ENCODE measurements around the gene ATIC.

Gene ATIC

GRCh38 chr2:215371915-215372897, 60.3 kb downstream of the ATIC start:
- no peak overlapping the region for H3K4me3 ChIP-seq (ENCODE audit: low read depth, low read length)
- no peaks in the 10 kb centered on the region for H3K4me1 ChIP-seq
- H3K9ac ChIP-seq: no peak overlapping the region
- H3K27me3 ChIP-seq (ENCODE audit: control insufficient read depth, insufficient read depth, low read length): no peaks in the 10 kb centered on the region
- TF ChIP-seq CTCF (IDR thresholded peaks at IDR 0.05): no peak
- no peak overlapping the region for H3K27ac ChIP-seq
- H2AFZ ChIP-seq: no peak overlapping the region
- no peaks in the 10 kb centered on the region for H3K36me3 ChIP-seq (ENCODE audit: control insufficient read depth, insufficient read depth, low read length)
- H3K9me3 ChIP-seq (ENCODE audit: control insufficient read depth, low read length): no peaks in the 10 kb centered on the region
- H3K79me2 ChIP-seq: no peaks in the 10 kb centered on the region
- no peak overlapping the region for H3K4me2 ChIP-seq (ENCODE audit: low read length)

- no peaks in the 10 kb centered on the region for H3K79me2 ChIP-seq
- no peak for TF ChIP-seq CTCF (IDR thresholded peaks at IDR 0.05)
- no peak overlapping the region for H3K4me3 ChIP-seq (ENCODE audit: low read depth, low read length)
- H2AFZ ChIP-seq: no peak overlapping the region
- no peak overlapping the region for H3K27ac ChIP-seq
- H3K4me2 ChIP-seq (ENCODE audit: low read length): no peak overlapping the region
- no peak overlapping the region for H3K9ac ChIP-seq
- H3K9me3 ChIP-seq (ENCODE audit: control insufficient read depth, low read length): no peaks in the 10 kb centered on the region
- H3K36me3 ChIP-seq (ENCODE audit: control insufficient read depth, insufficient read depth, low read length): no peaks in the 10 kb centered on the region
- no peaks in the 10 kb centered on the region for H3K27me3 ChIP-seq (ENCODE audit: control insufficient read depth, insufficient read depth, low read length)
- no peaks in the 10 kb centered on the region for H3K4me1 ChIP-seq
These were observed 61.2 kb downstream of the ATIC start for GRCh38 chr2:215372968-215373649.

GRCh38 chr2:215374002-215374401, 62.1 kb downstream of the ATIC start:
- Histone ChIP-seq H3K9me3 (ENCODE audit: control insufficient read depth, low read length) (no peaks in the 10 kb centered on the region), H2AFZ (no peak overlapping the region), H3K27me3 (ENCODE audit: control insufficient read depth, insufficient read depth, low read length) (no peaks in the 10 kb centered on the region), H3K79me2 (no peaks in the 10 kb centered on the region), H3K36me3 (ENCODE audit: control insufficient read depth, insufficient read depth, low read length) (no peaks in the 10 kb centered on the region), H3K4me2 (ENCODE audit: low read length) (no peak overlapping the region), H3K4me3 (ENCODE audit: low read depth, low read length) (no peak overlapping the region), H3K27ac (no peak overlapping the region), H3K4me1 (no peaks in the 10 kb centered on the region), H3K9ac (no peak overlapping the region)
- no peak for TF ChIP-seq CTCF (IDR thresholded peaks at IDR 0.05)

GRCh38 chr2:215374642-215375466, 63.0 kb downstream of the ATIC start:
- H3K79me2 ChIP-seq: no peaks in the 10 kb centered on the region
- no peak overlapping the region for H3K4me3 ChIP-seq (ENCODE audit: low read depth, low read length)
- no peak for TF ChIP-seq CTCF (IDR thresholded peaks at IDR 0.05)
- no peaks in the 10 kb centered on the region for H3K4me1 ChIP-seq
- H3K9me3 ChIP-seq (ENCODE audit: control insufficient read depth, low read length): no peaks in the 10 kb centered on the region
- H2AFZ ChIP-seq: no peak overlapping the region
- H3K36me3 ChIP-seq (ENCODE audit: control insufficient read depth, insufficient read depth, low read length): no peaks in the 10 kb centered on the region
- H3K27ac ChIP-seq: no peak overlapping the region
- H3K4me2 ChIP-seq (ENCODE audit: low read length): no peak overlapping the region
- no peak overlapping the region for H3K9ac ChIP-seq
- no peaks in the 10 kb centered on the region for H3K27me3 ChIP-seq (ENCODE audit: control insufficient read depth, insufficient read depth, low read length)
